ENCODE results near the gene HS2ST1.

HS2ST1 gene

DNA sequence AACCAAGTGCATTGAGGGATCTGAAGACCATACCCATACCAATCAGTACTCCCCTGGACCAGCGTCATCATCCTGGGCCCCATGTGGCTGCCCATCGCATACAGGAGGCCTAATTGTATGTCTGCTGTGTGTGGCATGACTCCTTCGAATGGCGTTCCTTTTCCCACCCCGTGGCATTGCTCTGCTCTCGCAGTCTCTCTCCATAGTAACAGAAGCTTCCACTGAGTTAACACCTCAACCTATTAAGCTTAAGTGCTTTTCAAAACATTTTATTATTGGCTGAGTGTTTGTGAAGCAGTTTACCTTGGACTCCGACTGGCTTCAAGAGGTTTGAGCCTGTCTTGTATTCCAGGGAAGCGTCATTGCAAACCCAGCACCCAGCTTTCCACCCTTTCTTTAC lies 227.1 kb downstream of the HS2ST1 start:
- CTCF ChIA-PET = no interaction called here
- no peak overlapping the region for H3K27ac ChIP-seq
- TF ChIP-seq, protein P1, sequence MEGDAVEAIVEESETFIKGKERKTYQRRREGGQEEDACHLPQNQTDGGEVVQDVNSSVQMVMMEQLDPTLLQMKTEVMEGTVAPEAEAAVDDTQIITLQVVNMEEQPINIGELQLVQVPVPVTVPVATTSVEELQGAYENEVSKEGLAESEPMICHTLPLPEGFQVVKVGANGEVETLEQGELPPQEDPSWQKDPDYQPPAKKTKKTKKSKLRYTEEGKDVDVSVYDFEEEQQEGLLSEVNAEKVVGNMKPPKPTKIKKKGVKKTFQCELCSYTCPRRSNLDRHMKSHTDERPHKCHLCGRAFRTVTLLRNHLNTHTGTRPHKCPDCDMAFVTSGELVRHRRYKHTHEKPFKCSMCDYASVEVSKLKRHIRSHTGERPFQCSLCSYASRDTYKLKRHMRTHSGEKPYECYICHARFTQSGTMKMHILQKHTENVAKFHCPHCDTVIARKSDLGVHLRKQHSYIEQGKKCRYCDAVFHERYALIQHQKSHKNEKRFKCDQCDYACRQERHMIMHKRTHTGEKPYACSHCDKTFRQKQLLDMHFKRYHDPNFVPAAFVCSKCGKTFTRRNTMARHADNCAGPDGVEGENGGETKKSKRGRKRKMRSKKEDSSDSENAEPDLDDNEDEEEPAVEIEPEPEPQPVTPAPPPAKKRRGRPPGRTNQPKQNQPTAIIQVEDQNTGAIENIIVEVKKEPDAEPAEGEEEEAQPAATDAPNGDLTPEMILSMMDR (conservative IDR thresholded peaks at IDR 0.05; ENCODE audit: low read depth) = no peak
- POLR2A ChIA-PET (ENCODE audit: low non-redundant PET) = no interaction called here
- no peak for DNase-seq (ENCODE audit: low spot score)

DNA sequence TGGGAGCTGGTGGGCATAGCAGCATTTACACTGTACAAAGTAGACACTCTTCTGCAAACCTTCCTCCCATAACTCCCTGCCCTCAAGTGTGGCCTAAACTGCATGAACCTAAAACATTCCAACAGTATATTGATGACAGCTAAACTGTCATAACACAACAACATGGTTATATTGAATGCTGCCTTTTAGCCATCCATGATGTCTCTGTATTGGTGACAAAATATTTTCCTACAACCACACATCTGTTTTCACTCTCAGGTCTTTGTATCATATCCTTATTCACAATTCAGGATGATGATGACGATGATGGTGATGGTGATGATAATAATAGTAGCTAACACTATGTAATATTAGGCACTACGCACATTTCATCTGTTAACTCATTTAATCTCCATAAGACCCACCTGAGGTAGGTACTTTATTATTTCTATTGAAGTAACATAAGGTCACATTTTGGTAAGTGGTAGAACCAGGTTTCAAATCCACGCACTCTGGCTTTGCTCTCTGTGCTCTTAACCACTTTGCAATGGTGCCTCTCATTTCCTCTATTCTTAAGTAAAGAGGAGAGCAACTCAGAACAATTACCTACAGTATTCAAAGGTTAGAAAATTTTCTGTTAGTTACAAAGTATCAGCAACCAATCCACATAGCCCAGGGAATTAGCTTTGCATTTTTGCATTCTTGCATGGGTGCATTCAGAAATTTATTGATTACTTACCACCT lies 229.1 kb downstream of the HS2ST1 start:
- POLR2A ChIA-PET (ENCODE audit: low non-redundant PET) = no interaction called here

DNA sequence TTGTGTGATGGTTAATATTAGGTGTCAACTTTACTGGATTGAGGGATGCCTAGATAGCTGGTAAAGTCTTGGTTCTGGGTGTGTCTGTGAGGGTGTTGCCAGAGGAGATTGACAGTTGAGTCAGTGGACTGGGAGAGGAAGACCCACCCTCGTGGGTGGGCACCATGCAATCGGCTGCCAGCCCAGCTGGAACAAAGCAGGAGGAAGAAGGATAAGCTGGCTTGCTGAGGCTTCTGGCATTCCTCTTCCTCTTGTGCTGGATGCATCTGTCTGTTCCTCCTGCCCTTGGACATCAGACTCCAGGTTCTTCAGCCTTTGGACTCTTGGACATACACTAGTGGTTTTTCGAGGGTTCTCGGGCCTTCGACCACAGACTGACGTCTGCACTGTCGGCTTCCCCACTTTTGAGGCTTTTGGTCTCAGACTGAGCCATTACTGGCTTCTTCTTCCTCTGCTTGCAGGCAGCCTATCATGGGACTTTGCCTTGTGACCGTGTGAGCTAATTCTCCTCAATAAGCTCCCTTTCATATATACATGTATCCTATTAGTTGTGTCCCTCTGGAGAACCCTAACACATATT lies 230.0 kb downstream of the HS2ST1 start:
- POLR2A ChIA-PET (ENCODE audit: low non-redundant PET) = interaction anchor here (0.5 kb wide), 1 partner anchor 95 kb away, joined by 3 read pairs; no protein-coding TSS in a partner anchor
- no peak overlapping the region for H3K27ac ChIP-seq
- TF ChIP-seq, protein P1 (conservative IDR thresholded peaks at IDR 0.05; ENCODE audit: low read depth) = no peak
- CTCF ChIA-PET = interaction anchor here (0.6 kb wide), 1 partner anchor 279 kb away, joined by 3 read pairs; no protein-coding TSS in a partner anchor
- no peak for DNase-seq (ENCODE audit: low spot score)

More for the DNA sequence above, 229.1 kb downstream of the HS2ST1 start:
- TF ChIP-seq, protein P1 (conservative IDR thresholded peaks at IDR 0.05; ENCODE audit: low read depth) = no peak
- no peak overlapping the region for H3K27ac ChIP-seq
- CTCF ChIA-PET = no interaction called here
- no peak for DNase-seq (ENCODE audit: low spot score)

DNA sequence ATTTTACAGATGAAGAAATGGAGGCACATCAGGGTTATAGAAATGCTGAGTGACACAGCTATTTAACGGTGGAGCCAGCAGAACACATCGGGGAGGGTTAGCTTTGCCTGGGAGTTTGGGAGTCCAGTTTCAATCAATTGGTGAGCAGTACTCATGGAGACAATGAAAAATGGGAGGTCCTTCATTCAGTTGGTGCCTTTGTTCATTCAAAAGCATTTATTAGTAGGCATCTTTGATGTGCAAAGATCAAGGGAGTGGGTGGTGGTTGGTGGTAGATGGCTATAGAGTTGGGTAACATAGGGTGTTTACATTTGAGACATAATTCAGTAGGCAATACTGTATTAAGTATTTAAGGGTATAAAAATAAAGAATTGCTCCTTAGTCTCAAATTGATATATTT lies 230.5 kb downstream of the HS2ST1 start:
- no peak for DNase-seq (ENCODE audit: low spot score)
- H3K27ac ChIP-seq = no peak overlapping the region
- ChIA-PET POLR2A (ENCODE audit: low non-redundant PET) (no interaction called here), CTCF (no interaction called here)
- TF ChIP-seq, protein P1 (conservative IDR thresholded peaks at IDR 0.05; ENCODE audit: low read depth) = no peak

DNA sequence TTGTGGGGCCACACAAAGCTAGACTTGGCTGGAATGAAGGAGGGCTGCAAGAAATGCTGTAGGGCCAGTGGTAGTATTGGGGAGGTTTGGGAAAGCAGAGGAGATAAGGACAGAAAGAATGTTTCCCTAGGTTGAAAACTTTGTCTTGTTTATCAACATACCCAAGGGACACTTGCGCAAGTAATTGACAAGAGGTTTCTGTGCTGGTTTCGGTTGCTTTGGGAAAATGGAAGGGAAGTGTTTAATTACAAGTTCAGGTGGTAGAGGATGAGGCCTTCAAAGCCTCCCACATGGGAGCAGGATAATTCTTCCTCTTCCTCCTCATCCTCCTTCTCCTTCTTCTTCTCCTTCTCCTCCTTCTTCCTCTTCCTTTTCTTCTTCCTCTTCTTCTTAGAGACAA lies 232.1 kb downstream of the HS2ST1 start:
- TF ChIP-seq, protein P1 (conservative IDR thresholded peaks at IDR 0.05; ENCODE audit: low read depth) = no peak
- DNase-seq (ENCODE audit: low spot score) = no peak
- ChIA-PET CTCF (no interaction called here), POLR2A (ENCODE audit: low non-redundant PET) (interaction anchor here (0.6 kb wide), 1 partner anchor 188 kb away, joined by 5 read pairs; no protein-coding TSS in a partner anchor)
- no peak overlapping the region for H3K27ac ChIP-seq

DNA sequence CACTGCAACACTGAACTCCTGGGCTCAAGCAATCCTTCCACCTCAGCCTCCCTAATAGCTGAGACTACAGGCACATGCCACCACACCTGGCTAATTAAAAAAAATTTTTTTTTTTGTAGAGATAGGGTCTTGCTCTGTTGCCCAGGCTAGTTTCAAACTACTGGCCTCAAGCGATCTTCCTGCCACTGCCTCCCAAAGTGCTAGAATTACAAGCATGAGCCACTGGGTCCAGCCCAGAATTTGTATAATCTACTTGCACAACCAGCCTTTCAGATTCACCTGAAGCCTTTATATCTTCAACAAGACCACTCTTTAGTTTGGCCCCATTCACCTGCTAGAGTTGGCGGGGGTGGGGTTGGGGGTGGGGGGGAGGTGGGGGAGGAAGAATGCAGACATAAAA lies 232.6 kb downstream of the HS2ST1 start:
- CTCF ChIA-PET = no interaction called here
- POLR2A ChIA-PET (ENCODE audit: low non-redundant PET) = no interaction called here
- TF ChIP-seq, protein P1 (conservative IDR thresholded peaks at IDR 0.05; ENCODE audit: low read depth) = no peak
- no peak overlapping the region for H3K27ac ChIP-seq
- no peak for DNase-seq (ENCODE audit: low spot score)
